ENCODE data around the gene TP53I13.

Gene TP53I13

DNA sequence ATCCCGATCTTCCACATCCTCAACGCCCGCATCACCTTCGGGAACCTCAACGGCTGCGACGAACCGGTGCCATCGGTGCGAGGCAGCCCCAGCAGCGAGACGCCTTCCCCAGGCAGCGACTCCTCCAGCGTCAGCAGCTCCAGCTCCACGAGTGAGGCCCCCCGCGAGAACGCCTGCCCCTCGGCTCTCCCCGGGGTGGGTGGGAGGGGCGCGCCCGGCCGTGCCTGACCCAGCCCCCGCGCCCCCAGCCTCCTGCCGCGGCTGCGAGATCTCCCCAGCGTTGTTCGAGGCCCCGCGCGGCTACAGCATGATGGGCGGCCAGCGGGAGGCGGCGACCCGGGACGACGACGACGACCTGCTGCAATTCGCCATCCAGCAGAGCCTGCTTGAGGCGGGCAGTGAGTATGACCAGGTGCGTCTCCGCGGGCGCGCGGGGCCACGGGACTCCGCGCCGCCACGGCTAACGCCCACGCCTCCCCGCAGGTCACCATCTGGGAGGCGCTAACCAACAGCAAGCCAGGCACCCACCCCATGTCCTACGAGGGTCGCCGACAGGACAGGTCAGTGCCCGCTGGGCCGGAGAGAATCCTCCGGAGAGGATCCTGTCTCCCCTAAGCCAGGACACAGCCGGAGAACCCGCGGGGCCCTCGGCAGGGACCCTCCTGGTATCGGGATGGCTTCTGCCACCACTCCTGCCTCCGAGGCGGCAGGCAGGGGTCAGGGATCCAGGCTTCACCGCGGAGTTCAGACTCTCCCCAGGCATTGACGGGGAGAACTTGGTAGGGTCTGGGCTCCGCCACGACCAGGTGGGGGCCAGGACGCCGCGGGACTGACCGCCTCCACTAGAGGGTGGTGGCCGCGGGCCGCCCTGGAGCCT is 44.1 kb downstream of the TP53I13 start:
- in situ Hi-C loops (cut with MboI; ENCODE audit: low sequenced_read_pairs, unreplicated experiment): no loop called here
- TF ChIP-seq, protein P1, sequence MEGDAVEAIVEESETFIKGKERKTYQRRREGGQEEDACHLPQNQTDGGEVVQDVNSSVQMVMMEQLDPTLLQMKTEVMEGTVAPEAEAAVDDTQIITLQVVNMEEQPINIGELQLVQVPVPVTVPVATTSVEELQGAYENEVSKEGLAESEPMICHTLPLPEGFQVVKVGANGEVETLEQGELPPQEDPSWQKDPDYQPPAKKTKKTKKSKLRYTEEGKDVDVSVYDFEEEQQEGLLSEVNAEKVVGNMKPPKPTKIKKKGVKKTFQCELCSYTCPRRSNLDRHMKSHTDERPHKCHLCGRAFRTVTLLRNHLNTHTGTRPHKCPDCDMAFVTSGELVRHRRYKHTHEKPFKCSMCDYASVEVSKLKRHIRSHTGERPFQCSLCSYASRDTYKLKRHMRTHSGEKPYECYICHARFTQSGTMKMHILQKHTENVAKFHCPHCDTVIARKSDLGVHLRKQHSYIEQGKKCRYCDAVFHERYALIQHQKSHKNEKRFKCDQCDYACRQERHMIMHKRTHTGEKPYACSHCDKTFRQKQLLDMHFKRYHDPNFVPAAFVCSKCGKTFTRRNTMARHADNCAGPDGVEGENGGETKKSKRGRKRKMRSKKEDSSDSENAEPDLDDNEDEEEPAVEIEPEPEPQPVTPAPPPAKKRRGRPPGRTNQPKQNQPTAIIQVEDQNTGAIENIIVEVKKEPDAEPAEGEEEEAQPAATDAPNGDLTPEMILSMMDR (IDR thresholded peaks at IDR 0.05; ENCODE audit: borderline replicate concordance, control extremely low read depth, extremely low read depth, insufficient read depth, missing control alignments): no peak
- no peak for DNase-seq (ENCODE audit: low spot score)

DNA sequence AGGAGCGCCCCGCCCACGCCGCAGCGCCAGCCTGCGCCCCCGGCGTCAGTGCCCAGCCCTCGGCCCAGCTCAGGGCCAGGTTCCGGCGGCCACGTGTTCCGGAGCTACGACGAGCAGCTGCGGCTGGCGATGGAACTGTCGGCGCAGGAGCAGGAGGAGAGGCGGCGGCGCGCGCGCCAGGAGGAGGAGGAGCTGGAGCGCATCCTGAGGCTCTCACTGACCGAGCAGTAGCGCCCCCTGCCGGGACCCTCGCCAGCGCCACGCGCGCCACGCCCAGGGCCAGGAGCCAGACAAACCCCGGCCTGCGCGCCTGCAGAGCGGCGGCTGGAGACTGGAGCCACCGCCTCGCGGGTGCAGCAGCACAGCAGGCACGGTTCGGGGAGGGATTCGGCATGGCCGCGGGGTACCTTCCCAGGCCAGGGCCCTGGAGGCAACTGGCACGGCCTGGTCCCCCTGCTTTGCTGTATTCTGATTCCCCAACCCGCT is 44.9 kb downstream of the TP53I13 start:
- in situ Hi-C loops (cut with MboI; ENCODE audit: low sequenced_read_pairs, unreplicated experiment): no loop called here
- TF ChIP-seq, protein P1 (IDR thresholded peaks at IDR 0.05; ENCODE audit: borderline replicate concordance, control extremely low read depth, extremely low read depth, insufficient read depth, missing control alignments): peak; percentile 96
- peak; percentile 89 for DNase-seq (ENCODE audit: low spot score)

DNA sequence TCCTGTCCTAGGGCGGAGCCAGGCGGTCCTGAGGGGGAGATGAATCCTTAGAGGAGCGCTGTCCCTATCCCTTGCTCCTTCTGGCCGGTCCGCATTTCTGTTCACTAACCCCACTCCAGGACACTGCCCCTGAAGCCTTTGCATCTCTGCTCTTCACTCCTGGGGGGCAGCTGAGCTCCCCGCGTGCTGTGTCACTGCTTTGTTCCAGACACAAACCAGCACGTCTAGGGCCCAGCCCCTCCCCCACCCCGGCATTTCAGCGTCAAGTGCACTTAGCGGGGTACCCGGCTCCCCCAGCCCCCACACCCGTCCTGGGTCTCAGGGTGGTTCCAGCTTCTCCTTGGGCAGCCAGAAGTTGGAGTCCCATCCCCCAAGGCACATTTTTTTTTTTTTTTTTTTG is 45.4 kb downstream of the TP53I13 start:
- in situ Hi-C loops (cut with MboI; ENCODE audit: low sequenced_read_pairs, unreplicated experiment): no loop called here
- DNase-seq (ENCODE audit: low spot score): no peak
- TF ChIP-seq, protein P1 (IDR thresholded peaks at IDR 0.05; ENCODE audit: borderline replicate concordance, control extremely low read depth, extremely low read depth, insufficient read depth, missing control alignments): no peak

DNA sequence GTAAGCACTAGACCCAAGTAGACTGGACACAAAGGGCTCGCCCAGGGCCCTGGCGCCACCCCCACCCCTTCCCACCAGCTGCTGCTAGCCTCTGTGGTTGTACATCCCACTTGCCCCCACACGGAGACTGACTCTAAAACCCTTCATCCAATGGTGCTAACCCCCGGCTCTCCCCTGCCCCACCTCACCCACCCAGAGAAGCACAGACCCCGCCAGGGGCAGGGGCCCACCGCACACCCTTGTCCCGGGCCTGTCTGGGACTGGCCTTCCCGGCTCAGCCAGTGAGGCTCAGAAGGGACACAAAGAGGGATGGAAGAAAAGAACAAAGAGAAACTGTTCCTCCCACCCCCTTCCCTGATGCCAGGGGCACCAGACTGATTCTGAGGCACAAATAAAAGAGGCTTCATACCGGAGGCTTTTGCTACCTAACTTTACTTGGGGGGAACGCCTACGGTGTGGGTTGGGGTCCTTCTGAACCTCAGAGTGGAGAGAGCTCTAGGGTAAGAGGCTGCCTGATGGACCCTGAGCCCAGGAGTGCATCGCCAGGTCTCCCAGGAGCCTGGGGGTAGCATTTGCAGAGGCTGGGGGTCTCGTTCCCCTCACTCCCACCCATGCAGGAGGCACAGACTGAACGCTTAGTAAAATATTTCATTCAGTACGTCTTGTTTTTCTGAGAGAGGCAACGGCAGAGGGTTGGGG is 46.0 kb downstream of the TP53I13 start:
- in situ Hi-C loops (cut with MboI; ENCODE audit: low sequenced_read_pairs, unreplicated experiment): no loop called here
- TF ChIP-seq, protein P1 (IDR thresholded peaks at IDR 0.05; ENCODE audit: borderline replicate concordance, control extremely low read depth, extremely low read depth, insufficient read depth, missing control alignments): no peak

DNA sequence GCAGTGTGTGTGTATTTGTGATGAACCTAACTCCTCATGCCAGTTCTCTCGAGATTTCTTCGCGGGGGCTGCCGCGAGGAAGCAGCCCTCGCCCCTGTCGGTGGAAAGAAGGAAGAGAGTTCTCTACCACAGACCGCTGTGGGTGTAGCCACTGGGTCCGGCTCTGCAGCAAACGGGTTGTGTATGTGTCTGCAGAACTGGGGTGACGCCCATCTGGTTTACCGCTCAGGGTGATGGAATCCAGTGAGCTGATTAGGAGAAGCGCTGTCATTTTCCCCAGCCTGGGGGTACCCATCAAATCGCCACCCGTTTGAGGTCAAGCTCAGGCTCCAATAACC is 46.5 kb downstream of the TP53I13 start:
- in situ Hi-C loops (cut with MboI; ENCODE audit: low sequenced_read_pairs, unreplicated experiment): no loop called here
- DNase-seq (ENCODE audit: low spot score): peak; percentile 53
- TF ChIP-seq, protein P1 (IDR thresholded peaks at IDR 0.05; ENCODE audit: borderline replicate concordance, control extremely low read depth, extremely low read depth, insufficient read depth, missing control alignments): no peak

More for the DNA sequence above, 46.0 kb downstream of the TP53I13 start:
- no peak for DNase-seq (ENCODE audit: low spot score)

DNA sequence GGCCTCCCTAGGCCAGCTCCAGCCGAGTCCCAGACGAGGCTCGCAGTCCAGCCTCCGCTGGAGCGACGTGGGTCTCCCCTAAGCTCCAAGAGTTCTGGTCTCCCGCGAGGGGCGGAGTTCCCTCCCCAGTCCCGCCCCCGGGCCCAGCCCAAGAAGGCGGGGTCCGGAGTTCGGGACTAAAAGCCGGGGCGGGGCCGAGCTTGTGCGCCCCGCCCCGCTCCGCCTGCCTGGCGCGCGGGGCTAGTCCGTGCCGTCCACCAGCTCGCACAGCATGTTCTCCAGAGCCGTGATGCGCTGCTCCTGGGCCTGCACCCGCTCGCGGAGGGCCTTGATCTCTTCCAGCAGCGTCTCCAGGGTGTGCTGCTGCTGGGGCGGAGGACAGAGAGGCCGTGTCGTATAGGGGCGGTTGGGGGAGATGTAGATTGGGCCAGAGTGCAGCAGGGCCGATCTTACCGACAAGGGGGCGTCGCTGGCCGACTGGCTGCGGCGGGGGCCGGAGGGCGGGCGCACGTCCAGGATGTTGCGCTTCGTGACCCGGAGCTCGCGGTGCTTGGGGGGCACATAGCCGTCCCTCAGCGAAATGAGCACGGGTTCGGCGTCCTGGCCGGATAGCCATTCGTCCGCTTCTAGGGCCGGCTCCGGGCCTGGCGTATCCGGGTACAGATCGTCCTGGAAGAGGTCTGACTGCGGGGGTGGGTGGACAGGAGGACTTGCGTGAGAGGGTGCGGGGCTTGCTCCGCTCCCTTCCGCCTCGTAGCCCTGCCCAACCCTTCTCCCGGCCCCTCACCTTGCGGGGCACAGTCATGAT is 47.2 kb downstream of the TP53I13 start:
- in situ Hi-C loops (cut with MboI; ENCODE audit: low sequenced_read_pairs, unreplicated experiment): no loop called here
- TF ChIP-seq, protein P1 (IDR thresholded peaks at IDR 0.05; ENCODE audit: borderline replicate concordance, control extremely low read depth, extremely low read depth, insufficient read depth, missing control alignments): no peak
- DNase-seq (ENCODE audit: low spot score): peak; percentile 94
